Osteocyte (in vitro differentiated cells): ENCODE data around the gene LCK. TPM values are rescaled to one million over a fixed set of nuclear protein-coding genes. Genes with fewer than 3 reads are reported as not detected.

Experiments used
- DNase-seq: peaks from one replicate; pipeline ENCODE4 v3.0.0; 2021; ENCODE audit warnings: mixed read lengths; ENCODE audit not compliant: unreplicated experiment; ENCODE audit errors: extremely low spot score
- H3K27ac Mint-ChIP-seq: one replicate; pipeline ENCODE4 v1.8.0; 2021; ENCODE audit warnings: mild to moderate bottlenecking, mixed read lengths; ENCODE audit not compliant: unreplicated experiment
- H3K27me3 Mint-ChIP-seq: one replicate; pipeline ENCODE4 v1.8.0; 2021; ENCODE audit warnings: mixed read lengths; ENCODE audit not compliant: unreplicated experiment
- H3K36me3 Mint-ChIP-seq: one replicate; pipeline ENCODE4 v1.8.0; 2021; ENCODE audit warnings: mixed read lengths; ENCODE audit not compliant: unreplicated experiment
- H3K4me1 Mint-ChIP-seq: one replicate; pipeline ENCODE4 v1.8.0; 2021; ENCODE audit warnings: mixed read lengths; ENCODE audit not compliant: unreplicated experiment
- H3K4me3 Mint-ChIP-seq: one replicate; pipeline ENCODE4 v1.8.0; 2021; ENCODE audit warnings: mild to moderate bottlenecking, moderate library complexity, mixed read lengths; ENCODE audit not compliant: unreplicated experiment
- H3K9me3 Mint-ChIP-seq: one replicate; pipeline ENCODE4 v1.8.0; 2021; ENCODE audit warnings: mixed read lengths; ENCODE audit not compliant: unreplicated experiment
- total RNA-seq: library from RNA; stranded (reverse); gene quantifications from 2 replicates; pipeline ENCODE4 v1.2.1, GENCODE V29; 2021
- TF ChIP-seq, protein P1 (sequence below): fragments of 200-600 bp; sonication (generic); IDR thresholded peaks from 2 replicates; pipeline ENCODE4 v1.5.0; 2021; ENCODE audit warnings: antibody characterized with exemption, mild to moderate bottlenecking, moderate library complexity

Gene LCK
- total RNA-seq, 1 donor from 2014 or later = not detected

DNA sequence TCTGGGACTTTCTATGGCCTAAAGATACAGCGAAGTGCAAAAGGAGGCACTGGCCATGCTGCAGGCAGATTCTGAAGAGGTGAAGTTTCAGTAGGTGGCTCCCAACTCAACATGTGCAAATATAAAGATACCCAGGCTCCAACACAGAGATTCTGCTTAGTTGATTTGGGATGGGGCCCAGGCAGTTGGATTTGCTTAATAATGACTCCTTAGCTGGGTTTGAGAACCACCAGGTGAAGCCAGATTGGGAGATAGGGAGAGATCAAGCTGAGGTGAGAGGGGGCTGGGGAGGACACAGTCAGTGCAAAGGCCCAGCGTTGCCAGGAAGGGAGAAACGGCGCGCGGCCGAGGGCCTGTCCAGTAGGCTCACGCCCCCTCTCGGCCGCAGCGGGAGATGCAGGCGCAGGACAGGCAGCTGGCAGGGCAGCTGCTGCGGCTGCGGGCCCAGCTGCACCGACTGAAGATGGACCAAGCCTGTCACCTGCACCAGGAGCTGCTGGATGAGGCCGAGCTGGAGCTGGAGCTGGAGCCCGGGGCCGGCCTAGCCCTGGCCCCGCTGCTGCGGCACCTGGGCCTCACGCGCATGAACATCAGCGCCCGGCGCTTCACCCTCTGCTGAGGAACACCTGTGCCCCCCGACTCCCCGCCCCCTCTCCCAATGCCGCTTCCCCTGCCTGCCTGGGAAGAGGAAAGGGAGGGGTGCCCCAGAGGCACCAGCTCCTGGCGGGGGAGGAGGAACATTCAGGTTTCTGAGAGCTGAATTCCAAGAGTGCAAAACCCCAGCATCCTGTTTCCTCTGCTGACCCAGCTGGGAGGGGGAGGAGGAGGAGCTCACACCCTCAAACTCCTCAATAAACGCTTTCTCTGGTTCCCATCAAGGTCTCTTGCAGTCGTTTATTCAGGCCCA lies 2.8 kb upstream of the LCK start:
- peaks cover 31% of the 10 kb centered on the region for H3K4me1 Mint-ChIP-seq
- peak overlapping the region; percentile 23 for H3K27ac Mint-ChIP-seq
- peak; percentile 91 for DNase-seq
- H3K27me3 Mint-ChIP-seq = no peaks in the 10 kb centered on the region
- no peaks in the 10 kb centered on the region for H3K9me3 Mint-ChIP-seq
- H3K36me3 Mint-ChIP-seq = no peaks in the 10 kb centered on the region
- no peak overlapping the region for H3K4me3 Mint-ChIP-seq
- TF ChIP-seq, protein P1, sequence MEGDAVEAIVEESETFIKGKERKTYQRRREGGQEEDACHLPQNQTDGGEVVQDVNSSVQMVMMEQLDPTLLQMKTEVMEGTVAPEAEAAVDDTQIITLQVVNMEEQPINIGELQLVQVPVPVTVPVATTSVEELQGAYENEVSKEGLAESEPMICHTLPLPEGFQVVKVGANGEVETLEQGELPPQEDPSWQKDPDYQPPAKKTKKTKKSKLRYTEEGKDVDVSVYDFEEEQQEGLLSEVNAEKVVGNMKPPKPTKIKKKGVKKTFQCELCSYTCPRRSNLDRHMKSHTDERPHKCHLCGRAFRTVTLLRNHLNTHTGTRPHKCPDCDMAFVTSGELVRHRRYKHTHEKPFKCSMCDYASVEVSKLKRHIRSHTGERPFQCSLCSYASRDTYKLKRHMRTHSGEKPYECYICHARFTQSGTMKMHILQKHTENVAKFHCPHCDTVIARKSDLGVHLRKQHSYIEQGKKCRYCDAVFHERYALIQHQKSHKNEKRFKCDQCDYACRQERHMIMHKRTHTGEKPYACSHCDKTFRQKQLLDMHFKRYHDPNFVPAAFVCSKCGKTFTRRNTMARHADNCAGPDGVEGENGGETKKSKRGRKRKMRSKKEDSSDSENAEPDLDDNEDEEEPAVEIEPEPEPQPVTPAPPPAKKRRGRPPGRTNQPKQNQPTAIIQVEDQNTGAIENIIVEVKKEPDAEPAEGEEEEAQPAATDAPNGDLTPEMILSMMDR = peak; percentile 82

DNA sequence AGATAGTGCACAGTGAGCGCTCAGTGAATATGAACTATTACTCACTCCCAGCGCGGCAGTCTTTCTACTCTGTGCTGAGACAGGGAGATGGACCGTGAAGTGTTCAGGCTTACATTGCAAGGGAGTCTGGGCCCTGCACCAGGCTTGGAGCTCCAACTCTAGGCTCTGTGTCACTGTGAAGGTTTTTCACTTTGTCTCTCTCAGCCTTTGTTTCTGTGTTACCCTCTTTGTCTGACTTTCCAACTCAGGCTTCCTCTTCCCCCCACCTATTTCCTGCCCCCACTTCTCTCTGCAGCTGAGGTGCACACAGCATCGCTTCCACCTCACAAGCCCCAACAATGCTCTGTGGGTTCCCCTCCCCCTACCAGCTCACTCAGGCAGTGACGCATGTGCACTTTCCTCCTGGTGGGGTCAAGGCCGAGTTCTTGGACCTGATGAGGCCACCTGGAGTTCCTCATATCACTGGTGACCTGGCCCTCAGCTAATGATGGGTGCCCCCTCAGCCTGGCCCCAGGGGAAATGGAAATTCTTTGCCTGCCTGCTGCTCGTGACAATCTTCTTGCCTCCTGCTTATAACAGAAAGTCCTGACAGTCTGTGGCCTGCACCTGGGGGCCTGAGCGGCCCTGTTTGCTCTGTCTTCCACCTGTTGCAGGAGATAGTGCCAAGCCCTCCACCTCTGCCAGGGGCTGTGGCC lies 1.1 kb upstream of the LCK start:
- DNase-seq = no peak
- no peaks in the 10 kb centered on the region for H3K9me3 Mint-ChIP-seq
- H3K27ac Mint-ChIP-seq = no peak overlapping the region
- no peaks in the 10 kb centered on the region for H3K27me3 Mint-ChIP-seq
- no peaks in the 10 kb centered on the region for H3K36me3 Mint-ChIP-seq
- no peak overlapping the region for H3K4me3 Mint-ChIP-seq
- H3K4me1 Mint-ChIP-seq = peaks cover 31% of the 10 kb centered on the region
- TF ChIP-seq, protein P1 = no peak

DNA sequence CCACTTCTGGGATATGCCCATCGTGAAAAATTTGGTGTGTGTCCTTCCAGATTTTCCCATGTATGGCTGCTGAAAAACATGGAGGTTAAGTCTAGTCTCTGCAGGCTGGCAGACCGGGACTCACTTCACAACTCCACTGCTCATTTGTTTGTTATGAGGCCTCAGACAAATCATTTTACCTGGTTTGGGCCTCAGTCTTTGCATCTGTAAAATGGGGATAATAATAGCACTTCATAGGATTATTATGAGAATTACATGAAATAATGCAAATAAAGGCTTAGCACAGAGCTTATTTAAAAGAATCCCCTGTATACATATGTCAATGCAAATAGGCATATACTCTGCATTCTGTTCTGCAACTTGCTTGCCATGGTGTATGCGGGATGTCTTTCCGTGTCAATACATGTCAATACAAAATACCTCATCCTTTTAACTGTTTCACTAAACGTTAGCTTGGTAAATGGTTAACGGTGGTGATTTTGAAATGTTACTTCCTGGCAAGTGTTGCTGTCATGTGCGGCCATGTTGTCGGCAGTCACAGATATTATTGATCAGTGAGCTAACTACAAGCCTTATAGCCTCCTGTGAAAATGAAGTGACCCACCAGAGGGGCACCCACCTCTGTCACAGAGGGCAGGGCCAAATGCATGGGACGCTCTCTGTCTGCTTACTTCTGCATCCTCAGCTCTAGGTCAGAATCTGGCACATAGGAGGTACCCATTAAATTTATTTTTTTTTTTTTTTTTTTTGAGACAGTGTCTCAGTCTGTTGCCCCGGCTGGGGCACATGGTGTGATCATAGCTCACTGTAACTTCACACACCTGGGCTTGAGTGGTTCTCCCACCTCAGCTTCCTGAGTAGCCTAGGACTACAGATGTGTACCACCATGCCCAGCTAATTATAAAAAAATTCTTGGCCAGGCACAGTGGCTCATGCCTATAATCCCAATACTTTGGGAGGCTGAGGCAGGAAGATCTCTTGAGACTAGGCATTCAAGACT lies 4.3 kb downstream of the LCK start:
- Mint-ChIP-seq H3K36me3 (no peaks in the 10 kb centered on the region), H3K9me3 (no peaks in the 10 kb centered on the region), H3K27ac (no peak overlapping the region), H3K4me1 (peaks cover under 1% of the 10 kb centered on the region), H3K4me3 (no peak overlapping the region), H3K27me3 (peaks cover 3% of the 10 kb centered on the region)
- no peak for DNase-seq
- TF ChIP-seq, protein P1 = no peak

DNA sequence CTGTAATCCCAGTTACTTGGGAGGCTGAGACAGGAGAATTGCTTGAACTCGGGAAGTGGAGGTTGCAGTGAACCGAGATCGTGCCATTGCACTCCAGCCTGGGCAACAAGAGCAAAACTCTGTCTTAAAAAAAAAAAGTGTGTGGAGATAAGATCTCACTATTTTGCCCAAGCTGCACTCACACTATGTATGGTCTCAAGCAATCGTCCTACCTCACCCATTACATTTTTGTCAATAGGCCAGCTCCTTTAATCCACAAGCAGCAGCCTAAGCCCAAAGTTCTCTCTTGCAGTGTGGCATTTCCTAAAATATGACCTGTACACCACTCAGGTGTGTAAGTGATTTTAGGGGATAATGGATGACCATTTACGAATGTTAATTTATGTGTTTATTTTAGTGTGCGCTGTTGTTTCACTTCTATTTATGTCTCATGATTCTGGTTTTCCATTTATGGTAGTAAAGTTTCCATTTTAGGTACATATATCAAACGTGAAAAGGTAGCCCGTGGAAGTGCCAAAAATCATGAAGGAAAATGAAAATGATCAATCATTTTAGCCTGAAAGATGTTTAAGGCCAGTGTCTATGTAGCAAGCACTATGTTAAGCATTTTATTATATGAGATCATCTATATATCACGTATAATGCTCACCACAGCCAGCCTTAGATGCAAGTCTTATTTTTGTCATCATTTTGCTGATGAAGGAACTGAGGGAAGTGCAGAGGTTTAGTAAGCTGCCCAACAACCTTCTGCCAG lies 5.6 kb downstream of the LCK start:
- no peaks in the 10 kb centered on the region for H3K4me1 Mint-ChIP-seq
- DNase-seq = no peak
- TF ChIP-seq, protein P1 = no peak
- no peaks in the 10 kb centered on the region for H3K9me3 Mint-ChIP-seq
- H3K27me3 Mint-ChIP-seq = peaks cover 3% of the 10 kb centered on the region
- no peak overlapping the region for H3K27ac Mint-ChIP-seq
- no peaks in the 10 kb centered on the region for H3K36me3 Mint-ChIP-seq
- H3K4me3 Mint-ChIP-seq = no peak overlapping the region
